Measurements from ENCODE around the gene VPS37D.
"Not testable (repeated sequence)": the region's sequence is repeated elsewhere in the genome, so short reads cannot be mapped to it uniquely, and the experiment has no call there.

VPS37D gene

GRCh38 chr7:73705551-73705920 lies 37.9 kb downstream of the VPS37D start:
- no peak overlapping the region for H3K4me3 ChIP-seq (ENCODE audit: low read depth, low read length)
- DNase-seq (ENCODE audit: low read depth) = no peak
- no peak for TF ChIP-seq CTCF (IDR thresholded peaks at IDR 0.05; ENCODE audit: low read depth, low read length, missing control alignments)

GRCh38 chr7:73706126-73707044 lies 38.8 kb downstream of the VPS37D start:
- TF ChIP-seq CTCF (IDR thresholded peaks at IDR 0.05; ENCODE audit: low read depth, low read length, missing control alignments) = no peak
- H3K4me3 ChIP-seq (ENCODE audit: low read depth, low read length) = no peak overlapping the region
- DNase-seq (ENCODE audit: low read depth) = no peak

GRCh38 chr7:73707045-73707631 lies 39.5 kb downstream of the VPS37D start:
- H3K4me3 ChIP-seq (ENCODE audit: low read depth, low read length) = no peak overlapping the region
- no peak for TF ChIP-seq CTCF (IDR thresholded peaks at IDR 0.05; ENCODE audit: low read depth, low read length, missing control alignments)
- no peak for DNase-seq (ENCODE audit: low read depth)

- H3K4me3 ChIP-seq (ENCODE audit: low read depth, low read length) = no peak overlapping the region
- no peak for TF ChIP-seq CTCF (IDR thresholded peaks at IDR 0.05; ENCODE audit: low read depth, low read length, missing control alignments)
- no peak for DNase-seq (ENCODE audit: low read depth)
These were observed 41.4 kb downstream of the VPS37D start for GRCh38 chr7:73708961-73709549.

- no peak overlapping the region for H3K4me3 ChIP-seq (ENCODE audit: low read depth, low read length)
- no peak for DNase-seq (ENCODE audit: low read depth)
- TF ChIP-seq CTCF (IDR thresholded peaks at IDR 0.05; ENCODE audit: low read depth, low read length, missing control alignments) = no peak
These were observed 45.1 kb downstream of the VPS37D start for GRCh38 chr7:73712773-73713172.

GRCh38 chr7:73713319-73713718 lies 45.7 kb downstream of the VPS37D start:
- not testable (repeated sequence) for DNase-seq (ENCODE audit: low read depth); H3K4me3 ChIP-seq (ENCODE audit: low read depth, low read length)

GRCh38 chr7:73715648-73716317 lies 48.2 kb downstream of the VPS37D start:
- DNase-seq (ENCODE audit: low read depth) = no peak
- no peak for TF ChIP-seq CTCF (IDR thresholded peaks at IDR 0.05; ENCODE audit: low read depth, low read length, missing control alignments)
- H3K4me3 ChIP-seq (ENCODE audit: low read depth, low read length) = no peak overlapping the region

All from GM12864 (cell line).